HEK293 (cell line): ENCODE results near the gene CCDC9B.
A peak's percentile ranks its signal among the peaks of the same experiment; 100 is the strongest.

ENCODE experiments used
- CTCF ChIA-PET: fragments of 350-600 bp; formaldehyde crosslinking; extraction: SDS; loops from one replicate; lab custom pipeline; 2021; ENCODE audit warnings: antibody characterized with exemption; lab: Yijun Ruan, JAX
- POLR2A ChIA-PET: fragments of 300-600 bp; formaldehyde crosslinking; extraction: SDS; loops from one replicate; lab custom pipeline; 2020; ENCODE audit warnings: antibody characterized with exemption, inconsistent platforms; lab: Yijun Ruan, JAX
- H3K27ac ChIP-seq: fragments of 200-500 bp; sonication (Bioruptor generic); 2 replicates; pipeline ENCODE4 v1.5.1; 2014; ENCODE audit warnings: low read depth, low read length, control low read depth, inconsistent platforms; ENCODE audit errors: extremely low read depth
- H3K36me3 ChIP-seq, 2 experiments: fragments of 200-500 bp in 1 of 2; sonication (Bioruptor generic) in 1 of 2; 1 replicate in 1 of 2; 2 replicates in 1 of 2; pipeline ENCODE4 v1.5.1; 2014 to 2017; ENCODE audit warnings: inconsistent platforms in 2 of 2, low read length in 2 of 2; ENCODE audit not compliant: control insufficient read depth in 2 of 2, insufficient read depth in 1 of 2
- H3K4me1 ChIP-seq: fragments of 200-500 bp; sonication (Bioruptor generic); 2 replicates; pipeline ENCODE4 v1.5.1; 2014; ENCODE audit warnings: mild to moderate bottlenecking, low read length, inconsistent platforms; ENCODE audit not compliant: control insufficient read depth, insufficient read depth
- H3K4me3 ChIP-seq: 2 replicates; pipeline ENCODE4 v1.5.1; 2011; ENCODE audit warnings: low read depth, mild to moderate bottlenecking, control low read depth, low read length, moderate library complexity
- H3K9me3 ChIP-seq: fragments of 200-500 bp; sonication (Bioruptor generic); 2 replicates; pipeline ENCODE4 v1.5.1; 2014; ENCODE audit warnings: low read depth, low read length, inconsistent platforms; ENCODE audit not compliant: control insufficient read depth, insufficient read depth
- BCL6B ChIP-seq: fragments of 450-650 bp; formaldehyde crosslinking; IDR thresholded peaks from 2 replicates; pipeline ENCODE4 v1.5.1; 2017; ENCODE audit warnings: missing biosample characterization, missing genetic modification characterization
- CTCF ChIP-seq: fragments of 450-650 bp; formaldehyde crosslinking; IDR thresholded peaks from 2 replicates; pipeline ENCODE4 v1.5.1; 2016; ENCODE audit warnings: missing biosample characterization, missing genetic modification characterization
- GLIS1 ChIP-seq: fragments of 450-650 bp; formaldehyde crosslinking; IDR thresholded peaks from 2 replicates; pipeline ENCODE4 v1.5.1; 2016; ENCODE audit warnings: missing biosample characterization, missing genetic modification characterization
- KLF8 ChIP-seq: fragments of 450-650 bp; formaldehyde crosslinking; IDR thresholded peaks from 2 replicates; pipeline ENCODE4 v1.5.1; 2016; ENCODE audit warnings: missing biosample characterization, missing genetic modification characterization
- PATZ1 ChIP-seq: fragments of 450-650 bp; formaldehyde crosslinking; IDR thresholded peaks from 2 replicates; pipeline ENCODE4 v1.5.1; 2016; ENCODE audit warnings: missing biosample characterization, missing genetic modification characterization
- ZBTB44 ChIP-seq: fragments of 450-650 bp; IDR thresholded peaks from 2 replicates; pipeline ENCODE4 v1.5.1; 2018; ENCODE audit warnings: missing biosample characterization, mild to moderate bottlenecking, missing genetic modification characterization
- ZBTB49 ChIP-seq: fragments of 450-650 bp; formaldehyde crosslinking; IDR thresholded peaks from 2 replicates; pipeline ENCODE4 v1.5.1; 2016; ENCODE audit warnings: missing biosample characterization, missing genetic modification characterization, low read depth
- ZBTB7A ChIP-seq: fragments of 450-650 bp; formaldehyde crosslinking; IDR thresholded peaks from 2 replicates; pipeline ENCODE4 v1.5.1; 2016; ENCODE audit warnings: low read depth, missing biosample characterization, missing genetic modification characterization
- ZNF214 ChIP-seq: fragments of 450-650 bp; formaldehyde crosslinking; IDR thresholded peaks from 2 replicates; pipeline ENCODE4 v1.5.1; 2017; ENCODE audit warnings: missing biosample characterization, mild to moderate bottlenecking, missing genetic modification characterization, borderline replicate concordance
- ZNF274 ChIP-seq, 2 experiments: fragments of 200-500 bp in 1 of 2; fragments of 450-650 bp in 1 of 2; sonication (Bioruptor generic) in 1 of 2; formaldehyde crosslinking in 1 of 2; IDR thresholded peaks; 2 replicates each; pipeline versions ENCODE4 v1.5.1 to v1.6.1; 2014 to 2016; ENCODE audit warnings: borderline replicate concordance in 1 of 2, inconsistent platforms in 1 of 2, low read length in 1 of 2, missing biosample characterization in 1 of 2, missing genetic modification characterization in 1 of 2
- ZNF280C ChIP-seq: fragments of 450-650 bp; formaldehyde crosslinking; IDR thresholded peaks from 2 replicates; pipeline ENCODE4 v1.5.1; 2016; ENCODE audit warnings: missing biosample characterization, missing genetic modification characterization
- ZNF416 ChIP-seq: fragments of 450-650 bp; formaldehyde crosslinking; IDR thresholded peaks from 2 replicates; pipeline ENCODE4 v1.5.1; 2016; ENCODE audit warnings: missing biosample characterization, missing genetic modification characterization
- ZNF580 ChIP-seq: fragments of 450-650 bp; formaldehyde crosslinking; IDR thresholded peaks from 2 replicates; pipeline ENCODE4 v1.5.1; 2016; ENCODE audit warnings: missing biosample characterization, missing genetic modification characterization
- ZNF596 ChIP-seq: fragments of 450-650 bp; IDR thresholded peaks from 2 replicates; pipeline ENCODE4 v1.5.0; 2018; ENCODE audit warnings: missing biosample characterization, mild to moderate bottlenecking, missing genetic modification characterization, moderate library complexity
- ZNF629 ChIP-seq: fragments of 450-650 bp; formaldehyde crosslinking; IDR thresholded peaks from 2 replicates; pipeline ENCODE4 v1.5.1; 2017; ENCODE audit warnings: missing biosample characterization, missing genetic modification characterization
- ZNF830 ChIP-seq: fragments of 450-650 bp; IDR thresholded peaks from 2 replicates; pipeline ENCODE4 v1.5.0; 2018; ENCODE audit warnings: missing biosample characterization, missing genetic modification characterization, low read depth, mild to moderate bottlenecking, moderate library complexity

Gene CCDC9B

GRCh38 chr15:40338921-40339620 lies 1.7 kb downstream of the CCDC9B start:
- Histone ChIP-seq H3K4me1 (peaks cover 10% of the 10 kb centered on the region), H3K4me3 (no peak overlapping the region), H3K27ac (peak overlapping the region; percentile 84; the same call in 1 of the 2 replicates), H3K9me3 (no peaks in the 10 kb centered on the region), H3K36me3 (no peaks in the 10 kb centered on the region)
- TF ChIP-seq CTCF (tag by site-specific recombination) (no peak), KLF8 (tag by site-specific recombination) (no peak), ZNF830 (tag by site-specific recombination) (no peak), ZBTB44 (no peak), GLIS1 (tag by site-specific recombination) (peak; percentile 57), ZNF580 (no peak), ZNF416 (tag by site-specific recombination) (no peak)
- ChIA-PET POLR2A (interaction anchor here (0.9 to 1.7 kb wide), 3 partner anchors 12 to 16 kb away, joined by 3 read pairs; no protein-coding TSS in a partner anchor), CTCF (interaction anchor here (0.5 to 7.1 kb wide), 20 partner anchors 12 to 509 kb away, joined by 3 to 82 read pairs (median 4); partner anchors contain the start of gene INAFM2)

- H3K4me1 ChIP-seq = peaks cover 10% of the 10 kb centered on the region
- no peaks in the 10 kb centered on the region for H3K36me3 ChIP-seq
- H3K4me3 ChIP-seq = no peak overlapping the region
- CTCF ChIA-PET = interaction anchor here (0.7 to 7.1 kb wide), 20 partner anchors 9 to 508 kb away, joined by 3 to 82 read pairs (median 5); partner anchors contain the start of genes INAFM2 and PLCB2
- POLR2A ChIA-PET = interaction anchor here (1.1 to 1.7 kb wide), 3 partner anchors 11 to 15 kb away, joined by 3 to 4 read pairs (median 3); no protein-coding TSS in a partner anchor
- no peaks in the 10 kb centered on the region for H3K9me3 ChIP-seq
- H3K27ac ChIP-seq = no peak overlapping the region
- TF ChIP-seq PATZ1 (tag by site-specific recombination) (peak; percentile 79), ZBTB7A (tag by site-specific recombination) (peak; percentile 46; the same call in 1 of the 2 replicates), CTCF (tag by site-specific recombination) (peak; percentile 84), BCL6B (tag by site-specific recombination) (no peak), ZNF274 (IDR thresholded peaks at IDR 0.05; ENCODE audit: low read length) (no peak), ZNF274 (tag by site-specific recombination; IDR thresholded peaks at IDR 0.05; ENCODE audit: borderline replicate concordance) (no peak), ZBTB49 (tag by site-specific recombination) (no peak), ZNF214 (tag by site-specific recombination) (no peak), ZNF629 (tag by site-specific recombination) (no peak), ZNF280C (no peak), ZNF596 (tag by site-specific recombination) (no peak)
Observed at GRCh38 chr15:40338041-40338657, 2.6 kb downstream of the CCDC9B start.
